HPDE6-E6E7 (cell line): ENCODE data around the gene SSR3.
"Not testable (repeated sequence)": the region's sequence is repeated elsewhere in the genome, so short reads cannot be mapped to it uniquely, and the experiment has no call there.

Source experiments
- DNase-seq: peaks from one replicate; pipeline ENCODE4 v3.0.0; 2011; ENCODE audit warnings: missing footprints; ENCODE audit errors: extremely low spot score

SSR3 gene

DNA sequence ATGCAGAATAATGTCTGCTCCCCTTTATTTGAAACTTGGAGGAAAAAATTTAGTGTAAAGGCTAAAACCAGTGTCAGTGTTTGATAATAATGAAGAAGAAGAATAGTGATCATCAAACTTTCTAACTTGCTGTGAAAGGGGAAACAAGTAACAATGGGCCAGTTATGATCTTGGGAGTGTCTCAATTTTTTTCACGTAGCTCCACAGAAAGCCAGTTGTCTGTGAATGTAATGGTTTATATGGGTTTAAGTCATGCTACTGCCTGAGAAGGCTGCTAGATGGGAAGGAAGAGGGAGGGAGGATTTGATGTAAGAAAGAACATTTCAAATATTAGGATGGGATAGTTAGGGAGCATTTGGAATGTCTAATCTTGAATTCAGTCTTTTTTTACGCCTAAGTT lies 21.1 kb upstream of the SSR3 start:
- DNase-seq: no peak

DNA sequence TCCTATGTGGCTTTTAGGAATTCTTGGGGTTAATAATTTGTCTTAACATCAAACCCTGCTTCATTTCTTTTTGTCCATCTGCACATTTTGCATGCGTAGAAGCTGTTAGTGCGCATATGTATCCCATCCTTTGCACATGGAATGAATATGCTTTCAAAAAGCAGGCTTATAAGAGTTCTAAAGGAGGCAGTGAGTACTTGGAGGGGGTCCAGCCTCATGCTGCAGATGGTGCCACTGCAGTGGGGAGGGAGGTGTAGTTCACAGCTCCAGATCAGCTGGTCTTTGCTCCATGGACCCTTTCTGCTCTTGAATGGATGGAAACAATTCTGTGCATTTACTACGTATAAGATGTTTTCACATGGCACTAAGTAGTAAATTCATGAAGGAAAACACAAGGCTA lies 20.7 kb upstream of the SSR3 start:
- no peak for DNase-seq

DNA sequence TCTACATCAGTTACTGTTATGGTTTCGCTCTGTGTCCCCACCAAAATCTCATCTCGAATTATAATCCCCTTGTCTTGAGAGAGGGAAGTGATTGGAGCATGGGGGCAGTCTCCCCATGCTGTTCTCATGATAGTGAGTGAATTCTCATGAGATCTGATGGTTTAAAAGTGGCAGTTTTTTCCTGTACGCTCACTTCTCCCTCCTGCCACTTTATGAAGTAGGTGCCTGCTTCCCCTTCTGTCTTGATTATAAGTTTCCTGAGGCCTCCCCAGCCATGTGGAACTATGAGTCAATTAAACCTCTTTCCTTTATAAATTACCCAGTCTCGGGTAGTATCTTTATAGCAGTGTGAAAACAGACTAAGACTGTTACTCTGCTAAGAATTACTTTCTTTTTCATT lies 15.0 kb upstream of the SSR3 start:
- not testable (repeated sequence) for DNase-seq

DNA sequence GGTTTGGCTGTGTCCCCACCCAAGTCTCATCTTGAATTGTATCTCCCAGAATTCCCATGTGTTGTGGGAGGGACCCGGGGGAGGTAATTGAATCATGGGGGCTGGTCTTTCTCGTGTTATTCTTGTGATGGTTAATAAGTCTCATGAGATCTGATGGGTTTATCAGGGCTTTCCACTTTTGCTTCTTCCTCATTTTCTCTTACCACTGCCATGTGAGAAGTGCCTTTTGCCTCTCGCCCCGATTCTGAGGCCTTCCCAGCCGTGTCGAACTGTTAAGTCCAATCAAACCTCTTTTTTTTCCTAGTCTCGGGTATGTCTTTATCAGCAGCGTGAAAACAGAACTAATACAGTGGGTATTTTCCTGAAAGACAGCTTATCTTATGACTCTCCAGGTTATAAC lies 14.1 kb upstream of the SSR3 start:
- DNase-seq: not testable (repeated sequence)

DNA sequence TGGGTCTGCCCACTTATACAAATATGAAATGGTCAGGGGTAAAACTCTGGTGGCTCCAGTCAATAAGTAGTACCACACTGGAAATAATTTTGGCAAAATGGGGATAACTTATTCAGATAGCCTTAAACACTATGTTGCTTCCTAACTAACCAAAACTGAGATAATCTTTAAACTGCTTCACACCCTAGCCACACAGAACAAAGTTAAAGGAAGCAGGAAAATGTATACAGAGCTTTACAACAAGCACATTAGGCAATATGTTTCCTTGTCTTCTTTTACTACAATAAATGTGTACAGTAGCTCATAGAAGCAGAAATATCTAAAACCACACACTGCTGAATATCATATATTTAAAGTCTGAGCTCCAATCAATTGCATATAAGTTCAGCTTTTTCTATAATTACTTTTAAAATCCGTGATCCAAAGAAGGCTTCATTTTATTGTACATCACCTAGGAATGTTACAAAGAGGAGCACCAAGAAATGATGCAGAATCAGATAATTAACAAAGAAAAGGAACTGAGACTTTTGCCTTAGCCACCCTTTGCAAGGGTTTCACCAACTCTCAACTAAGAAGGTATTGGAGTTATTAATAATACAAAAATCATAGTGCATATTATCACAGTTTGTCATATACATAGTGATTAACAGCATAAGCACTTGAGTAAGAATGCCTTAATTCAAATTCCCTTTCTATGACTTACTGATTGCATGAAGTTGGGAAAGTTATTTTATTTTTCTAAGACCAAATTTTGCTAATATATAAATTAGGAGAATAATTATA lies 9.2 kb upstream of the SSR3 start:
- no peak for DNase-seq

GRCh38 chr3:156562486-156562885 lies 7.6 kb upstream of the SSR3 start:
- DNase-seq: not testable (repeated sequence)

DNA sequence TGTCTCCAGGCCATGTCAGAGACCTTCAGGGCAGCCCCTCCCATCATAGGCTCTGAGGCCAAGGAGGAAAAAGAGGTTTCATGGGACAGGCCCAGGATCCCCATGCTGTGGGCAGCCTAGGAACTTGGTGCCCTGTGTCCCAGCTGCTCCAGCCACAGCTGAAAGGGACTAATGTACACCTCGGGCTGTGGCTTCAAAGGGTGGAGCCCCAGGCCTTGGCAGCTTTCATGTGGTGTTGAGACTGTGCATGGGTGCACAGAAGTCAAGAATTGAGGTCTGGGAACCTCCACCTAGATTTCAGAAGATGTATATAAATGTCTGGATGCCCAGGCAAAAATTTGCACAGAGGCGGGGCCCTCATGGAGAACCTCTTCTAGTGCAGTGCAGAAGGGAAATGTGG lies 6.6 kb upstream of the SSR3 start:
- DNase-seq: no peak

DNA sequence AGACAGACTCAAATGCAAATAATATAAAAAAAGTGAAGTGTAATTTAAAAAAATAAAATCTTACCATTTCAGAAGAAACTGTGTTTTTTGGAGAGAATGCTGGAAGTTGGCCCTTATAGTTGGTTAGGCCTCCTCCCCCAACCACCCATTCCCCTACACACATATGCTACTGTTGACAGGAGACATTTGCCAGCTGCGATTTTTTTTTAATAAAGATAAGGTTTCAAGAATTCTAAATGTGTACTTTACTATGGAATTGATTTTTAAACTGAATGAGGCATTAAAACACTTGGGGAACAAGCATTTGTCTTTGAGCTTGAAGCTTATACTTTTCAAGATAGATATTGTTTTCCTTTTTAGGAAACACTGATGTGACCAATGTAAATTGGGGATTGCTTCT lies 4.4 kb upstream of the SSR3 start:
- no peak for DNase-seq

DNA sequence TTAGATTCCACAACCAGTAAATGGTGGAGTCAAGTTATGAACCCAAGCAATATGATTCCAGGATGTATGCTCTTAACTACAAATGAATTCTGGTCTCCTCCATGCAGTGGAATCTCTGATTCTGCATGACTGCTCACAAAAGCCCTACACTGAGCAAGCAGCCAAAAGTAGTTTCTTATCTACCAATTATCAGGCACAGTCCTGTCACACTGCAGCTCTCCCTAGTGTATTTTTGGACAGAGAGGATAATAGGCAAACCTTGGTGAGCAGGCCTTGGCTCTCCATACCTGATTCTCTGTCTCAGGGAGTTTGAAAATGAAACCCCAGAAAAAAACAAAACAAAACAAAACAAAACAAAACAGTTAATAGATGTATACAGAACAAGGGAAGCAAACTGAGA lies 3.5 kb upstream of the SSR3 start:
- DNase-seq: no peak

DNA sequence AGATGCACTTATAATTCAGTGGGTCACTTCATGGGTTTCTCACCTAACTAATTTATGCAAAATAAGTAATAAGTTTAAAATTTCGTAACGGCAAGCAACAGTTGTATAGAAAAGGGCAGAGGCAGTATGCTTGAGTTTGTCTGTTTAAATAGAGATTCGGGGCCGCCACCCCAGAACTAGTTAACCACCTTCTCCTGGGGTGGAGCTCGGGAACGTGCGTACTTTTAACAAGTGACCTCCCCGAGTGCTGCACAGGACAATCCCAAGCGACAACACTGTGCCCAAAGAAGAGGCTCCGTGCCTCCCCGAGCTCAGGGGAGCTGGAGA lies 439 bp downstream of the SSR3 start:
- no peak for DNase-seq

- no peak for DNase-seq
These were observed 1.1 kb downstream of the SSR3 start for GRCh38 chr3:156553705-156554356.

- DNase-seq: no peak
These were observed 1.9 kb downstream of the SSR3 start for GRCh38 chr3:156552973-156553372.

DNA sequence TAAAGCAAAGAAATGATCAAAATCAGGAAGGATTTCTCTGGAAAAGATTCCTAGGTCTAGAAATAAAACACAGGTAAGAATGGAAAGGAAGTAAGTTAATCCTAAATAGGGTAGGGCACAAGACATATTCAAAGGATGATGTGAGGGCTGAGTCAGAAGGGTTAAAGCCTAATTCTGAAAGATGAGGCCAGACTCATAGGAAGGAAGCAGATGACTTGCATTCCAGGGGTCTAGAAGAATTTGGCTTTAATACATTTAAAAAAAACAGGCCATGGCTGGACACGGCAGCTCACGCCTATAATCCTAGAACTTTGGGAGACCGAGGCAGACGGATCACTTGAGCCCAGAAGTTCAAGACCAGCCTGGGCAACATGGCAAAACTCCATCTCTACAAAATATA lies 3.2 kb downstream of the SSR3 start:
- no peak for DNase-seq

DNA sequence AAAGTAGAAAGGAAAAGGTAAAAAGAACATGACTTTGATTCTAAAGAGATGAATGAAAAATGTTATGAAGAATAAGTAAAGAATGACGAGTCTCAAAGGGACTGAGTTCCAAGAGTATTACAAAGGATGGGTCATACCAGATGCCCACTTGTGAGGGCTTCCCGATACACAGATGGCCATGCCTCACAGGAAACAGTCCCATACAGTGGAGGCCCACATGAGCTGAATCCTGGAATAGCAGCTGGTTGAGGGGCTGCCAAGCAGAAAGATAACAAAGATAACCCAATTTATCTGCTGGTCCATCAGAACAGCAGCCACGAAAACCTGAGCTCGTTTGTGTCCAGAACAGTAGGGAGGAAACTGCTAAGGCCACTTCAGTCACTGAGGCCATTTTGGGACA lies 3.7 kb downstream of the SSR3 start:
- DNase-seq: no peak

- DNase-seq: no peak
These were observed 6.0 kb downstream of the SSR3 start for GRCh38 chr3:156548902-156549301.

GRCh38 chr3:156548041-156548687 lies 6.8 kb downstream of the SSR3 start:
- DNase-seq: no peak

- no peak for DNase-seq
These were observed 7.3 kb downstream of the SSR3 start for GRCh38 chr3:156547637-156548036.

DNA sequence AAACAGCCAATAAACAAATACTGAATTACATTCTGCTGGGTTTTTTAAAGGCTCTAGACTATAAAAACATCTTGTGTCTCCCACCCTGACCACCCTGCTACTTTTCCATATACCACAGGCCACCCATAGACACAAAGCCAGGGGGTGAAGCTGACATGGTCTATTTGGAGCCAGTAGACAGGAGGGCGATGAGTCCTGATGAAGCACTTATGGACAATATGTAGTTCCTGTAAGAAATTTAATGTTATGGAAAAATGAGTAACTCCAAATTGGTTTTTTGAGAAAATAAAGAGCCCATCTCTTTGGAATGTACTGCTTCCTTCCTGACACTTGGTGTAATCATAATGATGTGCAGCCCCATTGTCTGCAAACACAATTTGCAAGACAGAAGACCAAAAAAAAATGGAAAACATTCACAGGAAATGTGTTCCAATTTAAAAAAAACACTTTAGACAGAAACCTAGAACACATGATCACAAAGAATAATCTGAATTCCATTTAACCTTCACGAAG lies 11.8 kb downstream of the SSR3 start:
- no peak for DNase-seq

- no peak for DNase-seq
These were observed 12.5 kb downstream of the SSR3 start for GRCh38 chr3:156542101-156543042.

- DNase-seq: no peak
These were observed 15.1 kb downstream of the SSR3 start for GRCh38 chr3:156539802-156540201.

DNA sequence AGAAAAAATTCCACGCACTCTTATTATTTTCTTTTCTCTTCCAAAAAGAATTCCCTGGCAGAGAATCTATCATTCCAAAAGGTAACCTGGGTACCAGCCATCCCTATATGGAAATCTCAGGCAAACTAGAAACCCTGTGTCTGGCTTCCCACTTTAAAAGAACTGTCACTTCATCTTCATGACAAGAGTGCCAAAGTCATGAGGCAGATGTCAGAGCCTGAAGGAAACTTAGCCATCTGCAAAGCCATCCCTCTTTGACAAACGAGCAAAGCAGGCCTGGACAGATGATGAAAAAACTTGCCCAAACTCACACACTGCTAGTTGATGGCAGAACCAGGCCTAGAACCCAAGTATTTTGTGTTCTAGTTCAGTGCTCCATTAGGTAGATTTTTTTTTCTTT lies 15.9 kb downstream of the SSR3 start:
- DNase-seq: no peak
